ENCODE results near the gene GLTP. TPM values are rescaled to one million over a fixed set of nuclear protein-coding genes. Genes with fewer than 3 reads are reported as not detected.

Gene GLTP
- total and polyA plus RNA-seq, 2 of the 13 experiments (the other 11 are each of a cell fraction or from before 2014, with no cell fraction given), result 10.7 to 12.9 TPM

DNA sequence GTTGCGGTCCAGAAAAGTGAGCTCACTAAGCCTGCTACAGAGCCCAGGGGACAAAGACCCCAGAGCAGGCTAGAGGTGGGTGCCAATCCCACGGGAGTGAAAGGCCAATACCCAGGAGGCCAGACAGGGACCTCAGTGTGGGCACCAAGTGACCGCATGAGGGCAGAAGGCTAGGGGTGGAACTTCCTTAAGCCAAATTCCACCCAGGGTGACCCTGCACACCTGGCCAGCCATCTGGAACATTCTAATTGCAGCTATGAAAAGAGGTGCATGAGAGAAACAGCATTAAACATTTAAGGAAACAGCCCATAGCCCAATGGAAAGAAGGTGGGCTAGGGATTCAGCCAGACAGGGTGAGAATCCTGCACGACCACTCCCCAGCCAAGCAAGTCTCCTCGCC is 19.4 kb downstream of the GLTP start:
- FAIRE-seq (no peak), ATAC-seq (no peak), DNase-seq (ENCODE audit: low spot score) (no peak)
- Histone ChIP-seq H3K27ac (ENCODE audit: extremely low read length, insufficient read depth, low read length) (peak overlapping the region; percentile 21), H2AFZ (ENCODE audit: low read length) (no peak overlapping the region), H3K36me3 (replicated peaks in 1 of 2; ENCODE audit: control insufficient read depth in 1 of 2, insufficient read depth in 2 of 2, low read length in 2 of 2) (no peaks in the 10 kb centered on the region), H3K79me2 (ENCODE audit: insufficient read depth, low read length) (no peaks in the 10 kb centered on the region), H3K9ac (ENCODE audit: insufficient read depth, low read depth, low read length) (peak overlapping the region; percentile 7; the same call in 1 of the 2 replicates), H3K4me2 (ENCODE audit: low read depth, low read length) (no peak overlapping the region), H3K27me3 (ENCODE audit: control insufficient read depth in 1 of 2, insufficient read depth in 2 of 2, low read length in 2 of 2) (no peaks in the 10 kb centered on the region), H4K20me1 (ENCODE audit: insufficient read depth, low read length) (no peaks in the 10 kb centered on the region), H3K4me3 (replicated peaks in 1 of 3; ENCODE audit: insufficient read depth in 1 of 3, low read depth in 2 of 3, low read length in 3 of 3) (no peak overlapping the region), H3K4me1 (ENCODE audit: insufficient read depth, low read length) (peaks cover 65% of the 10 kb centered on the region), H3K9me3 (ENCODE audit: low read length) (no peaks in the 10 kb centered on the region)
- BruUV-seq (replicated peaks), result TSS peak; percentile 62
- WGBS (ENCODE audit: low lambda C conversion rate), result 100% methylated on average over 5 of the region's 5 CpGs
- TF ChIP-seq, protein P1, sequence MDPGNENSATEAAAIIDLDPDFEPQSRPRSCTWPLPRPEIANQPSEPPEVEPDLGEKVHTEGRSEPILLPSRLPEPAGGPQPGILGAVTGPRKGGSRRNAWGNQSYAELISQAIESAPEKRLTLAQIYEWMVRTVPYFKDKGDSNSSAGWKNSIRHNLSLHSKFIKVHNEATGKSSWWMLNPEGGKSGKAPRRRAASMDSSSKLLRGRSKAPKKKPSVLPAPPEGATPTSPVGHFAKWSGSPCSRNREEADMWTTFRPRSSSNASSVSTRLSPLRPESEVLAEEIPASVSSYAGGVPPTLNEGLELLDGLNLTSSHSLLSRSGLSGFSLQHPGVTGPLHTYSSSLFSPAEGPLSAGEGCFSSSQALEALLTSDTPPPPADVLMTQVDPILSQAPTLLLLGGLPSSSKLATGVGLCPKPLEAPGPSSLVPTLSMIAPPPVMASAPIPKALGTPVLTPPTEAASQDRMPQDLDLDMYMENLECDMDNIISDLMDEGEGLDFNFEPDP (CRISPR knock-in tag; conservative IDR thresholded peaks at IDR 0.05), result 0 out of 2 replicates have a peak, but pooled peaks have one; percentile 26
- TF ChIP-seq, protein P2, sequence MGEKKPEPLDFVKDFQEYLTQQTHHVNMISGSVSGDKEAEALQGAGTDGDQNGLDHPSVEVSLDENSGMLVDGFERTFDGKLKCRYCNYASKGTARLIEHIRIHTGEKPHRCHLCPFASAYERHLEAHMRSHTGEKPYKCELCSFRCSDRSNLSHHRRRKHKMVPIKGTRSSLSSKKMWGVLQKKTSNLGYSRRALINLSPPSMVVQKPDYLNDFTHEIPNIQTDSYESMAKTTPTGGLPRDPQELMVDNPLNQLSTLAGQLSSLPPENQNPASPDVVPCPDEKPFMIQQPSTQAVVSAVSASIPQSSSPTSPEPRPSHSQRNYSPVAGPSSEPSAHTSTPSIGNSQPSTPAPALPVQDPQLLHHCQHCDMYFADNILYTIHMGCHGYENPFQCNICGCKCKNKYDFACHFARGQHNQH (CRISPR knock-in tag; IDR thresholded peaks at IDR 0.05), result no peak
- TF ChIP-seq, protein P3, sequence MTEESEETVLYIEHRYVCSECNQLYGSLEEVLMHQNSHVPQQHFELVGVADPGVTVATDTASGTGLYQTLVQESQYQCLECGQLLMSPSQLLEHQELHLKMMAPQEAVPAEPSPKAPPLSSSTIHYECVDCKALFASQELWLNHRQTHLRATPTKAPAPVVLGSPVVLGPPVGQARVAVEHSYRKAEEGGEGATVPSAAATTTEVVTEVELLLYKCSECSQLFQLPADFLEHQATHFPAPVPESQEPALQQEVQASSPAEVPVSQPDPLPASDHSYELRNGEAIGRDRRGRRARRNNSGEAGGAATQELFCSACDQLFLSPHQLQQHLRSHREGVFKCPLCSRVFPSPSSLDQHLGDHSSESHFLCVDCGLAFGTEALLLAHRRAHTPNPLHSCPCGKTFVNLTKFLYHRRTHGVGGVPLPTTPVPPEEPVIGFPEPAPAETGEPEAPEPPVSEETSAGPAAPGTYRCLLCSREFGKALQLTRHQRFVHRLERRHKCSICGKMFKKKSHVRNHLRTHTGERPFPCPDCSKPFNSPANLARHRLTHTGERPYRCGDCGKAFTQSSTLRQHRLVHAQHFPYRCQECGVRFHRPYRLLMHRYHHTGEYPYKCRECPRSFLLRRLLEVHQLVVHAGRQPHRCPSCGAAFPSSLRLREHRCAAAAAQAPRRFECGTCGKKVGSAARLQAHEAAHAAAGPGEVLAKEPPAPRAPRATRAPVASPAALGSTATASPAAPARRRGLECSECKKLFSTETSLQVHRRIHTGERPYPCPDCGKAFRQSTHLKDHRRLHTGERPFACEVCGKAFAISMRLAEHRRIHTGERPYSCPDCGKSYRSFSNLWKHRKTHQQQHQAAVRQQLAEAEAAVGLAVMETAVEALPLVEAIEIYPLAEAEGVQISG (CRISPR knock-in tag; IDR thresholded peaks at IDR 0.05), result 0 out of 2 replicates have a peak, but pooled peaks have one; percentile 16
- TF ChIP-seq LCORL (IDR thresholded peaks at IDR 0.05), result no peak
- TF ChIP-seq LCORL (CRISPR knock-in tag; IDR thresholded peaks at IDR 0.05), result 0 out of 2 replicates have a peak, but pooled peaks have one; percentile 10
- CTCF ChIA-PET (ENCODE audit: low intra/inter-chr PET ratio, low total read pairs), result no interaction called here
- in situ Hi-C loops (cut with HindIII; ENCODE audit: extremely low pct_ligation_motif_present, low pct_unique_long_range_greater_than_20kb) (no loop called here), intact Hi-C loops (cut with micrococcal nuclease; ENCODE audit: unreplicated experiment) (no loop called here)
- POLR2A ChIA-PET, result no interaction called here
